Panc1 (cell line): Measurements from ENCODE around the gene CDK17. TPM values are rescaled to one million over a fixed set of nuclear protein-coding genes. Genes with fewer than 3 reads are reported as not detected.

Experiments used
- ATAC-seq: fragments of 200-7000 bp; cut with Tn5 transposase; 2 replicates; pipeline ENCODE4 v1.9.1; 2020; ENCODE audit warnings: mild to moderate bottlenecking, moderate library complexity
- BruUV-seq: library from RNA; stranded (reverse); fragments of 400-500 nt; replicated peaks from 2 replicates; lab custom pipeline; 2021; lab: Mats Ljungman, UMichigan
- CTCF ChIA-PET: fragments of 300-600 bp; sonication (Branson Sonifier 250); formaldehyde crosslinking; loops from one replicate; lab custom pipeline; 2022; ENCODE audit warnings: antibody characterized with exemption; lab: Charles Lee
- POLR2A ChIA-PET: fragments of 300-600 bp; sonication (Branson Sonifier 250); formaldehyde crosslinking; loops from one replicate; lab custom pipeline; 2022; ENCODE audit warnings: antibody characterized with exemption; lab: Charles Lee
- DNase-seq: peaks from one replicate; pipeline ENCODE4 v3.0.0-alpha.2; 2010; ENCODE audit warnings: low read depth, low spot score
- H3K27ac ChIP-seq: 2 replicates; pipeline ENCODE4 v1.5.1; 2011; ENCODE audit warnings: mild to moderate bottlenecking, low read length, inconsistent platforms
- H3K27me3 ChIP-seq: fragments of 200-500 bp; sonication (Bioruptor generic); 2 replicates; pipeline ENCODE4 v1.6.0; 2014; ENCODE audit warnings: low read length, inconsistent platforms; ENCODE audit not compliant: control insufficient read depth, insufficient read depth
- H3K36me3 ChIP-seq: fragments of 200-500 bp; sonication (Bioruptor generic); 2 replicates; pipeline ENCODE4 v1.5.1; 2014; ENCODE audit warnings: inconsistent platforms, mild to moderate bottlenecking, low read length, moderate library complexity; ENCODE audit not compliant: control insufficient read depth, insufficient read depth
- H3K4me1 ChIP-seq: 2 replicates; pipeline ENCODE4 v1.5.1; 2011; ENCODE audit warnings: inconsistent platforms, mild to moderate bottlenecking, low read length, moderate library complexity; ENCODE audit not compliant: control insufficient read depth, insufficient read depth
- H3K4me3 ChIP-seq, 2 experiments: 2 replicates each; pipeline ENCODE4 v1.5.1; 2011 to 2012; ENCODE audit warnings: low read depth in 2 of 2, low read length in 2 of 2, mild to moderate bottlenecking in 2 of 2, inconsistent platforms in 1 of 2, moderate library complexity in 1 of 2
- H3K9me3 ChIP-seq: fragments of 200-500 bp; sonication (Bioruptor generic); 2 replicates; pipeline ENCODE4 v1.5.1; 2014; ENCODE audit warnings: low read depth, mild to moderate bottlenecking, inconsistent platforms, low read length, moderate library complexity; ENCODE audit not compliant: control insufficient read depth, insufficient read depth
- POLR2AphosphoS5 ChIP-seq: IDR thresholded peaks from 2 replicates; pipeline ENCODE4 v1.6.1; 2012; ENCODE audit warnings: mild to moderate bottlenecking, low read depth, low read length, moderate library complexity
- SIN3A ChIP-seq: IDR thresholded peaks from 2 replicates; pipeline ENCODE4 v1.6.1; 2012; ENCODE audit warnings: low read depth, mild to moderate bottlenecking, low read length, moderate library complexity, borderline replicate concordance; ENCODE audit not compliant: insufficient read depth
- TCF7L2 ChIP-seq: IDR thresholded peaks from 2 replicates; pipeline ENCODE4 v1.6.1; 2011; ENCODE audit warnings: mild to moderate bottlenecking, low read depth, low read length, inconsistent platforms
- in situ Hi-C: cut with HindIII; loops from 2 replicates; pipeline ENCODE4 v1.10.0; 2016; ENCODE audit warnings: low sequenced_read_pairs, low pct_unique_long_range_greater_than_20kb
- intact Hi-C: fragments of 100-400 bp; cut with micrococcal nuclease; formaldehyde crosslinking; loops from one replicate; pipeline ENCODE4 v1.10.0; 2022; ENCODE audit not compliant: unreplicated experiment
- total RNA-seq: library from RNA; stranded (reverse); gene quantifications from one replicate; pipeline ENCODE4 v1.2.1, GENCODE V29; 2021; ENCODE audit not compliant: unreplicated experiment
- TF ChIP-seq, protein P1 (sequence below), 2 experiments: IDR thresholded peaks; 2 replicates each; pipeline ENCODE4 v1.6.1; 2011 to 2012; ENCODE audit warnings: low read depth in 2 of 2, control low read depth in 1 of 2, low read length in 1 of 2, mild to moderate bottlenecking in 1 of 2, moderate library complexity in 1 of 2; ENCODE audit not compliant: insufficient read depth in 1 of 2
- TF ChIP-seq, protein P2 (sequence below): fragments of 450-650 bp; IDR thresholded peaks from 2 replicates; pipeline ENCODE4 v1.5.1; 2017; ENCODE audit warnings: mild to moderate bottlenecking

The CDK17 gene
- total RNA-seq, 1 experiment from 2014 or later: 23.2 TPM

DNA sequence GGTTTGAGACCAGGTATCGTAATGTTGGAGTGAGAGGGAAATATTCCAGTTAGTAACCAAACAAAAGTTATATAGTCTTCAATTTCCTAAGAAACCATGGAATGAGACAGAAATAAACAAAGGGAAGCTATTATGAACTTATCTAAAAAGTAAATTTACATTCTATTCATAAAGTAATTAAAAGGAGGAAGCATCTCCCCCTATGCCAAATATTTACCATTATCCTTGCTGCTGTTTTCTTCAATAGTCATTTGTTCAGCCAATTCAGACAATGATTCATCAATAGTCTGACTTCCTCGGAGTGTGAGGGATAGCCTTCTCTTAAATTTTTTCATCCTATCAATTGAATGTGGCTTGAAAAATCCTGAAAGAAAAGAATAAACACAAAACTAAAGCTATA, 65.7 kb downstream of the CDK17 start:
- in situ Hi-C loops (no loop called here), intact Hi-C loops (no loop called here)
- H3K4me1 ChIP-seq: no peaks in the 10 kb centered on the region
- ATAC-seq: no peak
- TF ChIP-seq, protein P1, sequence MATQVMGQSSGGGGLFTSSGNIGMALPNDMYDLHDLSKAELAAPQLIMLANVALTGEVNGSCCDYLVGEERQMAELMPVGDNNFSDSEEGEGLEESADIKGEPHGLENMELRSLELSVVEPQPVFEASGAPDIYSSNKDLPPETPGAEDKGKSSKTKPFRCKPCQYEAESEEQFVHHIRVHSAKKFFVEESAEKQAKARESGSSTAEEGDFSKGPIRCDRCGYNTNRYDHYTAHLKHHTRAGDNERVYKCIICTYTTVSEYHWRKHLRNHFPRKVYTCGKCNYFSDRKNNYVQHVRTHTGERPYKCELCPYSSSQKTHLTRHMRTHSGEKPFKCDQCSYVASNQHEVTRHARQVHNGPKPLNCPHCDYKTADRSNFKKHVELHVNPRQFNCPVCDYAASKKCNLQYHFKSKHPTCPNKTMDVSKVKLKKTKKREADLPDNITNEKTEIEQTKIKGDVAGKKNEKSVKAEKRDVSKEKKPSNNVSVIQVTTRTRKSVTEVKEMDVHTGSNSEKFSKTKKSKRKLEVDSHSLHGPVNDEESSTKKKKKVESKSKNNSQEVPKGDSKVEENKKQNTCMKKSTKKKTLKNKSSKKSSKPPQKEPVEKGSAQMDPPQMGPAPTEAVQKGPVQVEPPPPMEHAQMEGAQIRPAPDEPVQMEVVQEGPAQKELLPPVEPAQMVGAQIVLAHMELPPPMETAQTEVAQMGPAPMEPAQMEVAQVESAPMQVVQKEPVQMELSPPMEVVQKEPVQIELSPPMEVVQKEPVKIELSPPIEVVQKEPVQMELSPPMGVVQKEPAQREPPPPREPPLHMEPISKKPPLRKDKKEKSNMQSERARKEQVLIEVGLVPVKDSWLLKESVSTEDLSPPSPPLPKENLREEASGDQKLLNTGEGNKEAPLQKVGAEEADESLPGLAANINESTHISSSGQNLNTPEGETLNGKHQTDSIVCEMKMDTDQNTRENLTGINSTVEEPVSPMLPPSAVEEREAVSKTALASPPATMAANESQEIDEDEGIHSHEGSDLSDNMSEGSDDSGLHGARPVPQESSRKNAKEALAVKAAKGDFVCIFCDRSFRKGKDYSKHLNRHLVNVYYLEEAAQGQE (IDR thresholded peaks at IDR 0.05; ENCODE audit: insufficient read depth in 1 of 2, low read depth in 2 of 2, low read length in 1 of 2): no peak
- H3K27me3 ChIP-seq: no peaks in the 10 kb centered on the region
- H3K9me3 ChIP-seq: peaks cover 6% of the 10 kb centered on the region; the same call in 1 of the 2 replicates
- DNase-seq: no peak
- H3K36me3 ChIP-seq: no peaks in the 10 kb centered on the region
- no TSS peak for BruUV-seq
- ChIA-PET POLR2A (no interaction called here), CTCF (no interaction called here)
- no peak overlapping the region for H3K4me3 ChIP-seq
- no peak overlapping the region for H3K27ac ChIP-seq

DNA sequence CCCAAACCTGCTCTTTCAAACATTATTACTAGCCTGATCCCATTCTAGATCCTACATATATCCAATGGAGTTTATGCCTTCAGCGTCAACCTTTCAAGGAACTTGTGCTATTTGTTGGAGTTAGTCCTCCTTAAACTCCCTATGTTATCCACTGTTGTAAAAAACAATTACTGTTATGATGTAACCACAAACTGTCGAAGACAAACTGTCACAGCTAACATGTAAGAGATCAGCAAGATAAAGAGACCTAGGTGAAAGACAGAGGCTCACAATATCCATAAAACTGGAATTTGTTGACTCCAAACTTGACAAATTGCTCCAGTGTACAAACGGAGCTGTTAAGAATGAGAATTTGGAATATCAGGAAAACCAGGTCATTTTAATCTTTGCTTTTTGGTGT, 70.7 kb downstream of the CDK17 start:
- H3K9me3 ChIP-seq: no peaks in the 10 kb centered on the region
- H3K36me3 ChIP-seq: no peaks in the 10 kb centered on the region; the same call in 1 of the 2 replicates
- no peaks in the 10 kb centered on the region for H3K4me1 ChIP-seq
- TF ChIP-seq, protein P2, sequence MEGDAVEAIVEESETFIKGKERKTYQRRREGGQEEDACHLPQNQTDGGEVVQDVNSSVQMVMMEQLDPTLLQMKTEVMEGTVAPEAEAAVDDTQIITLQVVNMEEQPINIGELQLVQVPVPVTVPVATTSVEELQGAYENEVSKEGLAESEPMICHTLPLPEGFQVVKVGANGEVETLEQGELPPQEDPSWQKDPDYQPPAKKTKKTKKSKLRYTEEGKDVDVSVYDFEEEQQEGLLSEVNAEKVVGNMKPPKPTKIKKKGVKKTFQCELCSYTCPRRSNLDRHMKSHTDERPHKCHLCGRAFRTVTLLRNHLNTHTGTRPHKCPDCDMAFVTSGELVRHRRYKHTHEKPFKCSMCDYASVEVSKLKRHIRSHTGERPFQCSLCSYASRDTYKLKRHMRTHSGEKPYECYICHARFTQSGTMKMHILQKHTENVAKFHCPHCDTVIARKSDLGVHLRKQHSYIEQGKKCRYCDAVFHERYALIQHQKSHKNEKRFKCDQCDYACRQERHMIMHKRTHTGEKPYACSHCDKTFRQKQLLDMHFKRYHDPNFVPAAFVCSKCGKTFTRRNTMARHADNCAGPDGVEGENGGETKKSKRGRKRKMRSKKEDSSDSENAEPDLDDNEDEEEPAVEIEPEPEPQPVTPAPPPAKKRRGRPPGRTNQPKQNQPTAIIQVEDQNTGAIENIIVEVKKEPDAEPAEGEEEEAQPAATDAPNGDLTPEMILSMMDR: no peak
- TF ChIP-seq TCF7L2 (no peak), POLR2AphosphoS5 (no peak), SIN3A (no peak)
- TF ChIP-seq, protein P1 (IDR thresholded peaks at IDR 0.05; ENCODE audit: insufficient read depth in 1 of 2, low read depth in 2 of 2, low read length in 1 of 2): no peak
- no peak for DNase-seq
- no peak for ATAC-seq
- BruUV-seq: no TSS peak
- POLR2A ChIA-PET: no interaction called here
- H3K27ac ChIP-seq: no peak overlapping the region
- H3K27me3 ChIP-seq: no peaks in the 10 kb centered on the region
- CTCF ChIA-PET: no interaction called here
- in situ Hi-C loops: no loop called here
- intact Hi-C loops: no loop called here
- H3K4me3 ChIP-seq: no peak overlapping the region
